D341Med (cell line): ENCODE measurements around the gene FAM3A.
A peak's percentile ranks its signal among the peaks of the same experiment; 100 is the strongest.
"Not testable (repeated sequence)": the region's sequence is repeated elsewhere in the genome, so short reads cannot be mapped to it uniquely, and the experiment has no call there.

Experiments
- DNase-seq: peaks from one replicate; pipeline ENCODE4 v3.0.0; 2012; ENCODE audit warnings: low spot score

Gene FAM3A

GRCh38 chrX:154515966-154516655 is at the start of gene FAM3A:
FAM3A (minus strand) TSS chrX:154516232; CDS start chrX:154515772, 460 bp downstream.
- peak; percentile 94 for DNase-seq

GRCh38 chrX:154562295-154562694 is 46.3 kb upstream of the FAM3A start:
- not testable (repeated sequence) for DNase-seq

GRCh38 chrX:154560326-154560725 is 44.3 kb upstream of the FAM3A start:
- not testable (repeated sequence) for DNase-seq

GRCh38 chrX:154558896-154559295 is 42.9 kb upstream of the FAM3A start:
- not testable (repeated sequence) for DNase-seq

- not testable (repeated sequence) for DNase-seq
Measured at GRCh38 chrX:154558060-154558690, 42.1 kb upstream of the FAM3A start.

- not testable (repeated sequence) for DNase-seq
Measured at GRCh38 chrX:154552112-154552806, 36.2 kb upstream of the FAM3A start.

- DNase-seq, result no peak
Measured at GRCh38 chrX:154549766-154550165, 33.7 kb upstream of the FAM3A start.

GRCh38 chrX:154548028-154548316 is 31.9 kb upstream of the FAM3A start:
- no peak for DNase-seq

- DNase-seq, result peak; percentile 90
Measured at GRCh38 chrX:154547245-154548027, 31.4 kb upstream of the FAM3A start, which contains the start of gene IKBKG. IKBKG (plus strand) TSS chrX:154547620; CDS start chrX:154552003, 4,383 bp downstream.

GRCh38 chrX:154546354-154547244 is 30.6 kb upstream of the FAM3A start, which contains the start of gene G6PD:
G6PD (minus strand) TSS chrX:154546846; CDS start chrX:154546155, 691 bp downstream.
- DNase-seq, result peak; percentile 95

- no peak for DNase-seq
Measured at GRCh38 chrX:154545673-154546274, 29.7 kb upstream of the FAM3A start.

- no peak for DNase-seq
Measured at GRCh38 chrX:154542723-154543424, 26.8 kb upstream of the FAM3A start.

- DNase-seq, result no peak
Measured at GRCh38 chrX:154541896-154542722, 26.1 kb upstream of the FAM3A start.

GRCh38 chrX:154541589-154541895 is 25.5 kb upstream of the FAM3A start:
- no peak for DNase-seq

GRCh38 chrX:154540897-154541535 is 25.0 kb upstream of the FAM3A start:
- DNase-seq, result no peak

GRCh38 chrX:154540365-154540764 is 24.3 kb upstream of the FAM3A start:
- DNase-seq, result not testable (repeated sequence)

- no peak for DNase-seq
Measured at GRCh38 chrX:154539077-154539476, 23.0 kb upstream of the FAM3A start.

- DNase-seq, result no peak
Measured at GRCh38 chrX:154535892-154536291, 19.9 kb upstream of the FAM3A start.
